A549 (cell line): ENCODE data around the gene IFI44. TPM values are rescaled to one million over a fixed set of nuclear protein-coding genes. Genes with fewer than 3 reads are reported as not detected.

Experiments used
- ATAC-seq, 2 experiments: fragments of 200-7000 bp in 1 of 2; fragments of >200 bp in 1 of 2; cut with Nextera tagmentation in 1 of 2; cut with Tn5 transposase in 1 of 2; 3 replicates each; pipeline versions ENCODE4 v1.8.0 to v1.9.1; 2018 to 2020; ENCODE audit warnings: mild to moderate bottlenecking in 1 of 2, moderate library complexity in 1 of 2
- CTCF ChIA-PET: fragments of 300-600 bp; sonication (Branson Sonifier 250); formaldehyde crosslinking; extraction: SDS; loops from one replicate; lab custom pipeline; 2021; ENCODE audit warnings: antibody characterized with exemption, inconsistent platforms; lab: Yijun Ruan, JAX
- POLR2A ChIA-PET: fragments of 350-600 bp; formaldehyde crosslinking; extraction: SDS; loops from one replicate; lab custom pipeline; 2021; ENCODE audit warnings: antibody characterized with exemption, inconsistent platforms; lab: Yijun Ruan, JAX
- DNase-seq, 2 experiments: peaks; one replicate each; pipeline versions ENCODE4 v3.0.0 to v3.0.0-alpha.2; 2011 to 2016; ENCODE audit warnings: low read depth in 1 of 2, low spot score in 1 of 2
- FAIRE-seq: peaks from 2 replicates; lab custom pipeline; 2011; peaks lifted over from hg19 to GRCh38; lab: Jason Lieb, UNC
- H3K27ac ChIP-seq, 2 experiments: fragments of >200 bp; sonication (Bioruptor Twin); formaldehyde crosslinking; 3 replicates each; pipeline ENCODE4 v1.5.1; 2016 to 2017
- H3K4me1 ChIP-seq: fragments of >200 bp; sonication (Bioruptor Twin); formaldehyde crosslinking; 3 replicates; pipeline ENCODE4 v1.6.1; 2016
- H3K4me2 ChIP-seq: fragments of >200 bp; sonication (Bioruptor Twin); formaldehyde crosslinking; 3 replicates; pipeline ENCODE4 v1.6.1; 2016
- H3K4me3 ChIP-seq: fragments of >200 bp; sonication (Bioruptor Twin); formaldehyde crosslinking; 3 replicates; pipeline ENCODE4 v1.5.1; 2016
- H3K9me3 ChIP-seq: fragments of >200 bp; sonication (Bioruptor Twin); formaldehyde crosslinking; 3 replicates; pipeline ENCODE4 v1.6.1; 2016
- CEBPB ChIP-seq, 2 experiments: fragments of >200 bp in 1 of 2; sonication (Bioruptor Twin) in 1 of 2; formaldehyde crosslinking in 1 of 2; IDR thresholded peaks; 2 replicates each; pipeline ENCODE4 v1.6.1; 2012 to 2016
- ESRRA ChIP-seq: fragments of 150-350 bp; IDR thresholded peaks from 2 replicates; pipeline ENCODE4 v1.6.1; 2014; ENCODE audit warnings: mild to moderate bottlenecking, low read length, borderline replicate concordance
- GATA3 ChIP-seq: IDR thresholded peaks from 2 replicates; pipeline ENCODE4 v1.6.1; 2012; ENCODE audit warnings: borderline replicate concordance
- KDM1A ChIP-seq: fragments of 200-600 bp; sonication (generic); IDR thresholded peaks from 2 replicates; pipeline ENCODE4 v1.6.1; 2016; ENCODE audit warnings: low read depth, mild to moderate bottlenecking
- KDM5A ChIP-seq: fragments of 200-600 bp; sonication (generic); IDR thresholded peaks from 2 replicates; pipeline ENCODE4 v1.6.1; 2016; ENCODE audit warnings: antibody characterized with exemption, mild to moderate bottlenecking
- MAFK ChIP-seq: fragments of 450-650 bp; IDR thresholded peaks from 2 replicates; pipeline ENCODE4 v1.6.1; 2014; ENCODE audit not compliant: partially characterized antibody
- MAX ChIP-seq: IDR thresholded peaks from 2 replicates; pipeline ENCODE4 v1.6.1; 2012
- RNF2 ChIP-seq: fragments of 200-600 bp; sonication (generic); IDR thresholded peaks from 2 replicates; pipeline ENCODE4 v1.6.1; 2016; ENCODE audit warnings: low read depth, mild to moderate bottlenecking, antibody characterized with exemption, moderate library complexity, borderline replicate concordance
- ZFP36 ChIP-seq: fragments of 450-650 bp; IDR thresholded peaks from 2 replicates; pipeline ENCODE4 v1.6.1; 2014; ENCODE audit warnings: borderline replicate concordance; ENCODE audit not compliant: partially characterized antibody
- ZNF302 ChIP-seq: fragments of 250-450 bp; sonication (Bioruptor Pico); IDR thresholded peaks from 2 replicates; pipeline ENCODE4 v1.9.0; 2021; ENCODE audit warnings: inconsistent platforms, mild to moderate bottlenecking, moderate library complexity
- polyA plus RNA-seq, 4 experiments: library from polyadenylated mRNA; depleted of rRNA in 3 of 4; stranded (reverse); fragments of >200 nt; fragmentation: RNase III in 1 of 4; extraction: RNeasy Plus Mini Kit Qiagen cat#74134 plus additional on column Dnase treatment in 1 of 4; gene quantifications; 2 replicates in 3 of 4; 3 replicates in 1 of 4; pipeline ENCODE4 v1.2.3, GENCODE V29; 2011 to 2017

The IFI44 gene
- polyA plus RNA-seq, 2 of the 4 experiments (the other 2 are of a cell fraction), result 0.05 to 0.44 TPM

- TF ChIP-seq ZFP36 (no peak), CEBPB (IDR thresholded peaks at IDR 0.05) (no peak), ESRRA (no peak), RNF2 (no peak), MAX (no peak), KDM1A (no peak), ZNF302 (CRISPR knock-in tag) (no peak)
These were observed 62.9 kb downstream of the IFI44 start (continued) for GRCh38 chr1:78712467-78713051.

GRCh38 chr1:78713297-78713696, 63.7 kb downstream of the IFI44 start:
- FAIRE-seq (no peak), ATAC-seq (no peak), DNase-seq (no peak)
- POLR2A ChIA-PET, result no interaction called here
- H3K4me1 ChIP-seq, result peaks cover 4% of the 10 kb centered on the region; the same call in 1 of the 3 replicates
- H3K27ac ChIP-seq, result no peak overlapping the region
- TF ChIP-seq MAFK, result no peak
- TF ChIP-seq ZNF302 (CRISPR knock-in tag), result no peak
- TF ChIP-seq KDM5A, result no peak
- TF ChIP-seq GATA3, result no peak
- H3K4me2 ChIP-seq, result no peak overlapping the region
- H3K4me3 ChIP-seq, result no peak overlapping the region
- H3K9me3 ChIP-seq, result no peaks in the 10 kb centered on the region
- CTCF ChIA-PET, result interaction anchor here (0.7 kb wide), 1 partner anchor 126 kb away, joined by 3 read pairs; no protein-coding TSS in a partner anchor

Other genes with a start within 250 kb of the IFI44 start
- gene PTGFR, start 158.9 kb upstream of the IFI44 start, polyA plus RNA-seq (2011; rRNA removed), result not detected in 2 replicates
- not detected in 3 replicates for gene PTGFR, start 158.9 kb upstream of the IFI44 start, polyA plus RNA-seq (2017; fragmentation: RNase III; extraction: RNeasy Plus Mini Kit Qiagen cat#74134 plus additional on column Dnase treatment)
- gene IFI44L, start 29.4 kb upstream of the IFI44 start, polyA plus RNA-seq (2011; rRNA removed), result not detected in 2 replicates
- gene IFI44L, start 29.4 kb upstream of the IFI44 start, polyA plus RNA-seq (2017; fragmentation: RNase III; extraction: RNeasy Plus Mini Kit Qiagen cat#74134 plus additional on column Dnase treatment), result 0.04 to 0.11 TPM (median 0.05 TPM) in 3 replicates